ENCODE data around the gene ZNF335.

ZNF335 gene

GRCh38 chr20:45971675-45972499 is at the start of gene ZNF335:
TSS of gene ZNF335 (minus strand) at chr20:45972203. CDS start at chr20:45971410, 793 bp downstream.
- peak; percentile 99 for DNase-seq (ENCODE audit: low spot score)

GRCh38 chr20:46020555-46020954 is 48.6 kb upstream of the ZNF335 start:
- no peak for DNase-seq (ENCODE audit: low spot score)

- no peak for DNase-seq (ENCODE audit: low spot score)
Observed at GRCh38 chr20:46018611-46019010, 46.6 kb upstream of the ZNF335 start.

- DNase-seq (ENCODE audit: low spot score) = no peak
Observed at GRCh38 chr20:46018112-46018511, 46.1 kb upstream of the ZNF335 start.

- DNase-seq (ENCODE audit: low spot score) = no peak
Observed at GRCh38 chr20:46017272-46017671, 45.3 kb upstream of the ZNF335 start.

- no peak for DNase-seq (ENCODE audit: low spot score)
Observed at GRCh38 chr20:46014517-46015396, 42.8 kb upstream of the ZNF335 start.

GRCh38 chr20:46013829-46014516 is 42.0 kb upstream of the ZNF335 start:
- peak; percentile 81 for DNase-seq (ENCODE audit: low spot score)

- DNase-seq (ENCODE audit: low spot score) = no peak
Observed at GRCh38 chr20:46013322-46013828, 41.4 kb upstream of the ZNF335 start.

GRCh38 chr20:46012921-46013320 is 40.9 kb upstream of the ZNF335 start:
- DNase-seq (ENCODE audit: low spot score) = no peak

- peak; percentile 42 for DNase-seq (ENCODE audit: low spot score)
Observed at GRCh38 chr20:46011631-46012482, 39.9 kb upstream of the ZNF335 start.

GRCh38 chr20:46010491-46011391 is 38.7 kb upstream of the ZNF335 start:
- no peak for DNase-seq (ENCODE audit: low spot score)

GRCh38 chr20:46009816-46010215 is 37.8 kb upstream of the ZNF335 start:
- DNase-seq (ENCODE audit: low spot score) = no peak

- DNase-seq (ENCODE audit: low spot score) = no peak
Observed at GRCh38 chr20:46007671-46008070, 35.7 kb upstream of the ZNF335 start.

GRCh38 chr20:46006964-46007363 is 35.0 kb upstream of the ZNF335 start:
- DNase-seq (ENCODE audit: low spot score) = no peak

- no peak for DNase-seq (ENCODE audit: low spot score)
Observed at GRCh38 chr20:46006022-46006705, 34.2 kb upstream of the ZNF335 start.

GRCh38 chr20:46004889-46005473 is 33.0 kb upstream of the ZNF335 start:
- no peak for DNase-seq (ENCODE audit: low spot score)

GRCh38 chr20:46004187-46004586 is 32.2 kb upstream of the ZNF335 start:
- no peak for DNase-seq (ENCODE audit: low spot score)

GRCh38 chr20:46002008-46002407 is 30.0 kb upstream of the ZNF335 start:
- no peak for DNase-seq (ENCODE audit: low spot score)

GRCh38 chr20:46001498-46001897 is 29.5 kb upstream of the ZNF335 start:
- no peak for DNase-seq (ENCODE audit: low spot score)
